HG03175 (cell line): ENCODE data around the gene TRUB1.

ENCODE experiments used
- ATAC-seq: cut with Tn5 transposase; IDR thresholded peaks from one replicate; pipeline ENCODE4 v1.9.1; 2021; ENCODE audit warnings: mild to moderate bottlenecking, moderate library complexity; ENCODE audit not compliant: unreplicated experiment

TRUB1 gene

GRCh38 chr10:115026056-115026745 is 88.2 kb downstream of the TRUB1 start:
- no peak for ATAC-seq

- ATAC-seq: no peak
These were observed 88.7 kb downstream of the TRUB1 start for GRCh38 chr10:115026746-115027140.
